Inflammatory macrophage treated with lipopolysaccharide for 1 hour (primary cell): Measurements from ENCODE around the gene MOB2.
"Not testable (repeated sequence)": the region's sequence is repeated elsewhere in the genome, so short reads cannot be mapped to it uniquely, and the experiment has no call there.

Experiments used
- DNase-seq, 2 donors: peaks; one replicate each; pipeline ENCODE4 v3.0.0-alpha.2; 2020 to 2022

MOB2 gene

DNA sequence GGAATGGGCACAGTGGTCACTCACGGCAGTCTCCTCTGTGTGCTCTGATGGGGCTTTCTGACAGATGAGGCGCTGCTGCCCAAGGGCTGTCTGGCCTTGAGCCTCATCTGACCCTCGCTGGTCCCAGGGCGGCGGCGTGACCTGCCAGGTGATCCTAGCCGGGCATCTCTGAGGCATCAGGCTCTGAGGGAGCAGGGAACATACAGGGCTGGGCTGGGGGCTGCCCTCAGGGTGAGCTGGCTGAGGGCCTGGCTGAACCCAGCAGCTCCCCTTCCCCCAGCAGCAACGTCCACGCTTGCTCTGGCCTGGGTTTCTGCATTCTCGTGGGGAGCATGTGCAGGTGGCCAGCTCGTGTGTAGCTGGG lies 47.6 kb downstream of the MOB2 start:
- DNase-seq, result no peak

DNA sequence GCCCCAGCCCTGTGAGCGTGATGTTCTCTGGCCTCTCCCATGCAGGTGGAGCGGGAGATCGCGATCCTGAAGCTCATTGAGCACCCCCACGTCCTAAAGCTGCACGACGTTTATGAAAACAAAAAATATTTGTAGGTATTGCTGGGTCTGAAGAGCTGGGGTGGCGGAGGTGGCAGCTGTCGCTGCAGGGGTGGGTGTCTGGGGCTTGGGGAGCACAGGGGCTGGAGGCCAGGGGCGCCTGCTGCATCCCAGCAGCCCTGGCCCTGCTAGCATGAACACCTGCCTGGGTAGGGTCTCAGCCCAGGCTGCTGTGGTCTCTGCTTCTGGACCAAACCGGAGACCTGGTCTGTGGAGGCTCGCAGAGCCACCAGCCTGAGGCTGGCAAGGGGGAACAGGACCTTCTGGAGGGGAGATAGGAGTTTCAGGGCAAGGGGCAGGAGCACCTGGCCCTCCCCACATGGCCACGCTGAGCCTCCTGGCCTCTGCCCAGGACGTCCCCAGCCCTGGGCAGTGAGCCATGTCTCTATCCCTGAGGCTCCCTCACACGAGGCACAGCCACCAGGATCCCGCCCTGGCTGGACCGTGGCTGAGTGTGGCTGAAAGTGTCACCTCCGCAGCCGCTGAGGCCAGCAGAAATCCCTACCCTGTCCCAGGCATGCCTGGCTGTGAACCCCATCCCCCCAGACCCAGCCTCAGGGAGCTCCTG lies 48.2 kb downstream of the MOB2 start:
- DNase-seq, result no peak

DNA sequence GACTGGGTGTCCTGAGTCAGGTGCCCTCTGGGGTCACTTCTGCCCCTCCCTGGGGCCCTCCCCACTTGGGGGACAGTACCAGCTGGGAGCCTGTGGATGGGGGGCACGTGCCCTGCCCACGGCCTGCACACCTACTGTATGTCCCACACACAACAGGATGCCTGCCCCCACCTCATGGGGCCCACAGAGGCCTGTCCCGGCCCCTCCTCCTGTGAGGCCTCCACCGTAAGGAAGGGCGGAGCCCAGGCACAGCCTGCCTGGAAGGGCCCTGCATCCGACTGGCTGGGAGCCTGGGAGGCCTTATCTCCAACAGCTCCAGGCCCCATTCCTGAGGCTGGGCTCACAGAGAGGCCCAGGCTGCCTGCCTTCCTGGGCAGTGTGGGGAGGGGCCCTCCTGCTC lies 49.1 kb downstream of the MOB2 start:
- no peak for DNase-seq

DNA sequence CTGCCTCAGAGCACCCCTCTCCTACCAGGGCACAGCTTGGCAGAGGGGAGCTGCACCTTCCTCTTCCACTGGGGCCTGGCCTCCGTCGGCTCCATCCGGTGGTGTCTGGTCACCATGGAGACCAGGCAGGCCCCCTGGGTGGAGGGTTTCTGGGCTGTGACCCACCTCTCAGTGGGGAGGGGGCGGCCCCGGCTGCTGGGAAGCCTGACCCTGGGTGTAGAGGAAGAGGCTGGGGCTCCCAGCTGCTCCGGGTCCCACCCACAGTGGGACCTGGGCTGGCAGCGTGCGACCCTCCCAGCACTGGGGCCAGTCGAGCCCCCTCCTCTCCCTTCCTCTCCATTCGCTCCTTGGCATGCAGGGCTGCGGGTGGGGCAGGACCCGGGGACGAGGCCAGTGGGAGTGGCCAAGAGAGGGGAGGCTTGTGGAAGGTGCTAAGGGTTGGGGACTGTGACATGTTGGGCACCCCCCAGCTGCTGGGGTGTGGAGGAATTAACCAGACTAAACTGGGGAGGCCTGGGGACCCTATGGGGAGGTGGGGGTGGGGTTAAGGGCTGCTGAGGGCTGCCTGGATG lies 50.0 kb downstream of the MOB2 start:
- DNase-seq, result no peak

DNA sequence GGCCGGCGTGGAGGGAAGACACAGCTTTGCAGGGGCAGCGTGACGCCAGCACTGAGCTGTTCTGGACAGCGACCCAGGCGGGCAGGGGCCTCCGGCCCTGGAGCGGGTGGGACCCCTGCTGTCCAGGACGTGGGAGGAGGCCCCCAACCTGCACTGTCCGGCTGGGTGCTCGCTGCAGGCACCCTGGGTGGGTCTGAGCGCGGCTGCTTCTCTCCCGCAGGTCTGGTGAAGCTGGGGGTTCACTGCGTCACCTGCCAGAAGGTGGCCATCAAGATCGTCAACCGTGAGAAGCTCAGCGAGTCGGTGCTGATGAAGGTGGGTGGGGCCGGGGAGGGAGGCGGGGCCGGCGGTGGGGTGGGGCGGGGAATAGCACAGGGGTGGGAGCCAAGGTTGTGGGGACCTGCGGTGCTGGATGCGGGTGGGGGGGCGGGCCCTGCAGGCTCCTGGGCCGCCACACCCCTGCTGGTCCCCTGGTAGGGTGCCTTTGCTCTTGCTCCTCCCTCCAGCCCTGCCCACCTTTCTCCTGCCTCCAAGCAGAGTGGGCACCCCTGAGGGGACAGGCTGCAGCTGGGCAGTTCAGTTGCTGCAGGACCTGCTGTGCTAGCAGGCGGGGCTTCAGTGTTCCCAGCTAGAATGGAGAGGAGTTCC lies 50.6 kb downstream of the MOB2 start:
- no peak for DNase-seq

DNA sequence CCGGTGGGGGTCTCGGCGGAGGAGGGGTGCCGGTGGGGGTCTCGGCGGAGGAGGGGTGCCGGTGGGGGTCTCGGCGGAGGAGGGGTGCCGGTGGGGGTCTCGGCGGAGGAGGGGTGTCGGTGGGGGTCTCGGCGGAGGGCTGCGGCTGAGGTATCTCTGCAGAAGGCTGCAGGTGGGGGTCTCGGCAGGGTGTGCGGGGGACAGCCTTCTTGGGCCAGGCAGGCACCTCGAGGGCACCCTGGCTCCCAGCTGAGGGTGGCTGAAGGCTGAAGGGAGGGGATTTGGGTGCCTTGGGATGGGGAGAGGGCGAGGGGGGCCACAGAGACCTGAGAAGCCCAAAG lies 51.1 kb downstream of the MOB2 start:
- DNase-seq, result not testable (repeated sequence)

DNA sequence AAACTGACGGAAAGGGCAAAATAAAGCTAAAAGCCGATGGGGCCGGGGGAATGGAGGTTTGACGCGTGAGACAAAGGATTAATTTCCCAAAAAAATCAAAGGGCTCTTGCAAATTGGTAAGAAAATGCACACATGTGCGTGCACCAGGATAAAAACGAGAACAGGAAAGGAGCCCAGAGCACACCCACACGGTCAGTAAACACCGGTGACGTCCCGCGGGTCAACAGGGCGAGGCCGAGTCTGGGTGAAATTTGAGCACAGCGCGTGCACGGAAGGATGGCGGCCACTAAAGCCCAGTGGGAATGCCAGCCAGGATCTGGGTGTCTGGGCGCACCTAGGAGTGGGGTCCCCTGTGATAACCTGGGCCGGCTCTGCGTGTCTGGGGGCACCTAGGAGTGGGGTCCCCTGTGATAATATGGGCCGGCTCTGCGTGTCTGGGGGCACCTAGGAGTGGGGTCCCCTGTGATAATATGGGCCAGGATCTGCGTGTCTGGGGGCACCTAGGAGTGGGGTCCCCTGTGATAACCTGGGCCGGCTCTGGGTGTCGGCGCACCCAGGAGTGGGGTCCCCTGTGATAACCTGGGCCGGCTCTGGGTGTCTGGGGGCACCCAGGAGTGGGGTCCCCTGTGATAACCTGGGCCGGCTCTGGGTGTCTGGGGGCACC lies 52.5 kb downstream of the MOB2 start:
- no peak for DNase-seq

DNA sequence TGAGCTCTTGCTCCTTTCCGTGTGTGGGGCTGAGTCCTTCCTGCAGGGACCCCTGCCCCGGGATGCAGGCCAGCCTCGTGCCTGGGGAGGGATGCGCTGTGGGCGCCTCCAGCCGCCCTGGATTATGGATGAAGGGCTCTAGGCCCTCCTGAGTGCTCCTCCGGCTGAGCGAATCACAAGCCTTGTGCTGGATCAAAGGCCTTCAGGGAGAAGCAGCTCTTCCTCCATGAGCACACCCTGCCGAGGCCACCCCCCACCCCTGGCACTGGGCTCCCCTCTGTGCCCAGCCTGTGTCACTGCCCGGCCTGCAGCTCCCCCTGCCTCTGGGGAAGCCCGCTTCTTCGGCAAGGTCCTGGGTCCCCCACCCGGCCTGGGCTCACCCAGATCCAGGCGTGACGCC lies 53.0 kb downstream of the MOB2 start:
- DNase-seq, result no peak

DNA sequence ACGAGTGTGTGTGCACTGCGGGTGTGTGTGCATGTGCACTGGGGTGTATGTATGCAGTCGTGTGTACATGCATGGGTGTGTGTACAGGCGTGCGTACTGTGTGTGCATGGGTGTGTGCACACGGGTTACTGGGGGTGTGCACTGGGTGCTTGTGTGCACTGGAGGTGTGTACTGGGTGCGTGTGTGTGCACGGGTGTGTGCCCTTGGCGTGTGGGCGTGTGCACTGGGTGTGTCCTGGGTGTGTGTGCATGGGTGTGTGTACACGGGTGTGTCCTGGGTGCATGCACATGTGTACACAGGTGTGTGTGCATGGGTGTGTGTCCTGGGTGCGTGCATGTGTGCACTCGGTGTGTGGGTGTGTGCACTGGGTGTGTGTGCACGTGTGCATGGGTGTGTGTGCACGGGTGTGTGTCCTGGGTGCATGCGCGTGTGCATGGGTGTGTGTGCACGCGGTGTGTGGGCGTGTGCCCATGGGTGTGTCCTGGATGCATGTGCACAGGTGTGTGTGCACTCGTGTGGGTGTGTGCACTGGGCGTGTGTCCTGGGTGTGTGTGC lies 57.7 kb downstream of the MOB2 start:
- DNase-seq, result no peak

DNA sequence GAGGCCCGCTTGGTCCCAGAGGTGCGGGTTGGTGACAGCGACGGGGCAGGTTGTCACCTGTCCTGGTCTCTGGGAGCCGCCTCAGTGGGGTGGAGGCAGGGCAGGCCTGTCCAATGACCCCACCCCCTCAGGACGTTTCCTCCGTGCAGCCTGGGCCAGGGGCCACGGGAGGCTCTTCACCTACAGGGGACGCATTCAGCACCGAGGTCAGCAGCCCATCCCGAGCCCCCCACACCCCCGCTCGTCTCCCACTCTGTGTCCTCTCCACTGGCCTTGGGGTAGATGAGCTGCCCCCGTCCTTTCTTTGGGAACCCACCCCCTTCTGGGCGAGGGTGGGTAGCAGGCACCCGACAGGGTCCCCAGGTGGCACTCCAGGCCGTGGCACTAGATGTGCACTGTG lies 61.1 kb downstream of the MOB2 start:
- no peak for DNase-seq

DNA sequence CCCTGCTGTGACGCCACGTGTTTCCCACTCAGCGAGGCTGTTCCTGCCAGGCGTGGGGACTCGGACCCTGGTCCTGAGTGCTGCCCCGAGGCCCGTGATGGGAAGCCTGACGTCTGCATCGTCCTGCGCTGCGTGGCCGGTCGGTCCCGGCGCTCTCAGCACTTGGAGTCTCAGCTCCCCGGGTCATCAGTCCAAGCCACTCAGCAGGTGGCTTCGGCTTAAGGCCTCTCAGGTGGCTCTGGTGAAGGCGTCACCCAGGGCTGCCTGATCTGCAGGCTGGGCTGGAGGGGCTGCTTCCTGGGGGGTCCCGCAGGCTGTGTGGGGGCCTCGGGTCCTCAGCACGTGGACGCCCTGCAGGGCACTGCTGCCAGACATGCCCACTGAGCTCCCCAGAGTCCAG lies 61.6 kb downstream of the MOB2 start:
- no peak for DNase-seq

DNA sequence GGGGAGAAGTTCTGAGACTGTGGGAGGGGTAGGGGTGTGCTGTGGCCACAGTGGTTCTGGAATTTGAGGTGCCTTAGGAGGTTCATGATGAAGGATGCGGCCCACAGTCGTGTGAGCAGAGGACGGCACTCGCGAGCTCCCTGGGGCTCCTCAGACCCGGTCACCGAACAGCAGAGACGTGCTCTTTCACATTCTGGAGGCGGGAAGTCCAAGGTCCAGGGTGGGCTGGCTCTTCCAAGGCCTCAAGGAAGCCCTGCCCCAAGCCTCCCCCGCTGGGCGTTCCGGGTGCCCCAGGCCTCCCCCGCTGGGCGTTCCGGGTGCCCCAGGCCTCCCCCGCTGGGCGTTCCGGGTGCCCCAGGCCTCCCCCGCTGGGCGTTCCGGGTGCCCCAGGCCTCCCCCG lies 63.2 kb downstream of the MOB2 start:
- not testable (repeated sequence) for DNase-seq

DNA sequence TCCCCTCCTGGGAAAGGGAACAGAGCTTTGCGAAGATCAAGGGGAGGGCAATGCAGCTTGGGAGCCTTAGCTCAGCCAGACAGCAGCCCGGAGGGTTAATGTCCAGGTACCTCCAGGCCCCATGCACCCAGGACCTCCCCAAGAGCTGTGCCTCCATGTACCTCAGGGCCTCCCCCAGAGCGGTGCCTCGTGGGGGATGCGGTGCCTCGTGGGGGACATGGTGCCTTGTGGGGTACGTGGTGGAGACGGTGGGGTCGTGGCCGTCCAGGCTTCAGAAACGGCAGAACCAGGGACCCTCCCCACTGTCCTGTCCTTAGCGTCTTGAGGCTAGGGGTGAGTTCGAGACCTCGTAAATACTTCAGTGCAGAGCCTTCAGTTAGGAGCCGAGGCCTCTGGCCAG lies 63.6 kb downstream of the MOB2 start:
- no peak for DNase-seq

DNA sequence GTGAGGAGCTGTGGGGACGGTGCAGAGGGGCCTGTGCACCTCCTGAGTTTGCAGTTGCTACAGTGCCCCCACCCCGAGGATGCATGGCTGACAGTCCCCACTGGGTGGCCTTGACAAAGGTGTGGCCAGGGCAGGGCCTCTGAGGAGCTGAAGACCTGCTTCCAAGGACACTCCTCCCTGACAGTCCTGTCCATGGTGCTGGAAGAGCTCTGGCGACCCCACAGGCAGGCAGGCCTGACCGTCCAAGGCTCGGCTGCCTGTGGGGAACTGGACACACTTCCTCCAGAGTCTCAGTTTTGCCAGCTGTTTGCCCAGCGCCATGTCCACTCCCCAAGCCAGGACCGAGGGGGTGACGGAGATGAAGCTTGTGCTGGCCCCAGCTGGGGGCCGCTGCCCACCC lies 64.1 kb downstream of the MOB2 start:
- DNase-seq, result no peak

DNA sequence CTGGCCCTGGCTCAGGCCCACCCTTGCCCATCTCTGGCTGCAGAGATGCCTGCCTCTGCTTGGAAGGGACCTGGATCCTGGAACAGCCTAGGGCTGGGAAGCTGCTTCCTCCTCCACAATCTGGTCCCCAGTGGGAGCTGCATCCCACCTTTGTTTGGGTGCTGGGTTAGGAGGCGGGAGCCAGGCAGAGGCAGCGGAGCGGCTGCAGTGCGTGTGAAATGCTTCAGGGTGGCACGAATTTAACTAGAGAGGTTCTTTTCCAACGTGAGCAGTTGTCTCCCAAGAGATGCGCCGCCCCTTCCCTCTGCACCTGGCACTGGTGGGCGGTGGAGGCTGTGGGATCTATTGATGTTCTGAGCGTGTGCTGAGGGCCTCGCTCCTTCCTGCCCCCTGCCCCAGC lies 65.3 kb downstream of the MOB2 start:
- DNase-seq, result no peak

DNA sequence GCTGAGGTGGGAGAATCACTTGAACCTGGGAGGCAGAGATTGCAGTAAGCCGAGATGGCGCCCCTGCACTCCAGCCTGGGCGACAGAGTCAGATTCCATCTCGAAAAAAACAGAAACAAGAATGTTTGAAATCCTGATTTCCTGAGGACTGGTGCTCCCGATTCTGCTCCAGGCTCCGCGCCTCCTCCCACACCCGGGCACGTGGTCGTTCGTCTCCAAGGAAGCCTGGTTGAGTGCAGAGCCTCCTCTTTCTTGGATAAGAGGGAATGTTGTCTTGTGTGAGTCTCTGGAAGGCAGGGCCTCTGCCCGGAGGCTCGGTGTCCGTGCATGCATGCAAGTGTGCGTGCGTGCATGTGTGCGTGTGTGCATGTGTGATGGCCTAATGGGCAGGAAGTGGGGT lies 66.8 kb downstream of the MOB2 start:
- no peak for DNase-seq
